Keratinocyte (primary cell): ENCODE measurements around the gene PTBP3. TPM values are rescaled to one million over a fixed set of nuclear protein-coding genes. Genes with fewer than 3 reads are reported as not detected.

Experiments
- DNase-seq: peaks from one replicate; pipeline ENCODE4 v3.0.0-alpha.2; 2011; ENCODE audit warnings: low read depth, missing footprints, low spot score
- FAIRE-seq: peaks from 2 replicates; lab custom pipeline; 2011; peaks lifted over from hg19 to GRCh38; lab: Jason Lieb, UNC
- H2AFZ ChIP-seq: 2 replicates; pipeline ENCODE4 v1.6.0; 2012; ENCODE audit warnings: low read length, control low read depth, inconsistent platforms; ENCODE audit not compliant: control insufficient read depth
- H3K27ac ChIP-seq: 2 replicates; pipeline ENCODE4 v1.5.1; 2011; ENCODE audit warnings: low read length; ENCODE audit not compliant: control insufficient read depth, insufficient read depth
- H3K27me3 ChIP-seq: 3 replicates; pipeline ENCODE4 v1.6.0; 2011; ENCODE audit warnings: low read length; ENCODE audit not compliant: control insufficient read depth, insufficient read depth; ENCODE audit errors: extremely low read depth
- H3K36me3 ChIP-seq, 2 experiments: 2 replicates in 1 of 2; 3 replicates in 1 of 2; pipeline ENCODE4 v1.5.1; 2011; ENCODE audit warnings: low read length in 2 of 2, mild to moderate bottlenecking in 1 of 2; ENCODE audit not compliant: control insufficient read depth in 2 of 2, insufficient read depth in 2 of 2; ENCODE audit errors: extremely low read depth in 1 of 2
- H3K4me1 ChIP-seq: 3 replicates; pipeline ENCODE4 v1.5.1; 2011; ENCODE audit warnings: low read length; ENCODE audit not compliant: control insufficient read depth, insufficient read depth; ENCODE audit errors: extremely low read depth
- H3K4me2 ChIP-seq: 3 replicates; pipeline ENCODE4 v1.6.0; 2011; ENCODE audit warnings: low read depth, low read length; ENCODE audit not compliant: control insufficient read depth, insufficient read depth; ENCODE audit errors: extremely low read depth
- H3K4me3 ChIP-seq, 3 experiments: fragments of 200-600 bp in 1 of 3; sonication (generic) in 1 of 3; 2 replicates in 2 of 3; 3 replicates in 1 of 3; pipeline ENCODE4 v1.5.1; 2011 to 2016; ENCODE audit warnings: low read length in 3 of 3, mild to moderate bottlenecking in 3 of 3, control low read depth in 2 of 3, inconsistent platforms in 1 of 3, low read depth in 1 of 3, mixed read lengths in 1 of 3, mixed run types in 1 of 3, moderate library complexity in 1 of 3; ENCODE audit not compliant: control insufficient read depth in 2 of 3, insufficient read depth in 2 of 3; ENCODE audit errors: extremely low read depth in 1 of 3
- H3K79me2 ChIP-seq: 2 replicates; pipeline ENCODE4 v1.6.0; 2012; ENCODE audit warnings: low read length; ENCODE audit not compliant: control insufficient read depth, insufficient read depth
- H3K9ac ChIP-seq: 3 replicates; pipeline ENCODE4 v1.6.0; 2011; ENCODE audit warnings: low read length; ENCODE audit not compliant: control insufficient read depth, insufficient read depth; ENCODE audit errors: extremely low read depth
- H3K9me1 ChIP-seq: 3 replicates; pipeline ENCODE4 v1.6.0; 2011; ENCODE audit warnings: low read length; ENCODE audit not compliant: control insufficient read depth, insufficient read depth; ENCODE audit errors: extremely low read depth
- H3K9me3 ChIP-seq: 2 replicates; pipeline ENCODE4 v1.5.1; 2012; ENCODE audit warnings: low read depth, low read length; ENCODE audit not compliant: control insufficient read depth
- H4K20me1 ChIP-seq: 3 replicates; pipeline ENCODE4 v1.6.0; 2011; ENCODE audit warnings: low read length; ENCODE audit not compliant: control insufficient read depth, insufficient read depth; ENCODE audit errors: extremely low read depth
- CTCF ChIP-seq, 3 experiments: IDR thresholded peaks in 1 of 3; conservative IDR thresholded peaks in 1 of 3; optimal IDR thresholded peaks in 1 of 3; 2 replicates in 2 of 3; 3 replicates in 1 of 3; pipeline versions ENCODE3 to v1.5.1; 2011; ENCODE audit warnings: low read length in 3 of 3, mild to moderate bottlenecking in 3 of 3, moderate library complexity in 2 of 3, control low read depth in 1 of 3, inconsistent platforms in 1 of 3; ENCODE audit not compliant: insufficient read depth in 2 of 3; ENCODE audit errors: extremely low read depth in 1 of 3
- EZH2 ChIP-seq: IDR thresholded peaks from one replicate; pipeline ENCODE4 v1.6.1; 2012; ENCODE audit warnings: inconsistent platforms, mild to moderate bottlenecking, low read length, moderate library complexity
- dilution Hi-C: fragments of 300-500 bp; cut with MboI; formaldehyde crosslinking; loops from one replicate; pipeline ENCODE4 v1.7.0; 2020; ENCODE audit warnings: low sequenced_read_pairs; ENCODE audit not compliant: extremely low pct_ligation_motif_present
- polyA plus RNA-seq, 5 experiments: library from polyadenylated mRNA; depleted of rRNA in 3 of 5; stranded (reverse) in 3 of 5; stranded (forward) in 1 of 5; unstranded in 1 of 5; fragments of >200 nt; gene quantifications; 1 replicate in 1 of 5; 2 replicates in 3 of 5; 3 replicates in 1 of 5; pipeline versions ENCODE4 v1.2.1 to v1.2.3, GENCODE V29; 2011 to 2012; ENCODE audit warnings: missing spikeins in 2 of 5, low read depth in 1 of 5, low replicate concordance in 1 of 5

Gene PTBP3
- polyA plus RNA-seq, 1 donor (not counting 4 experiments of a cell fraction or from before 2014, with no cell fraction given): 51.0 TPM

- H3K9me1 ChIP-seq: no peaks in the 10 kb centered on the region
- H3K4me1 ChIP-seq: peaks cover 14% of the 10 kb centered on the region
- H3K36me3 ChIP-seq: peaks cover 0 to 2% of the 10 kb centered on the region in 2 experiments
- TF ChIP-seq EZH2: no peak
- TF ChIP-seq CTCF (optimal IDR thresholded peaks at IDR 0.05 in 1 of 3, IDR thresholded peaks at IDR 0.05 in 1 of 3, conservative IDR thresholded peaks at IDR 0.05 in 1 of 3; ENCODE audit: extremely low read depth in 1 of 3, insufficient read depth in 2 of 3, low read length in 3 of 3): no peak
- H3K9ac ChIP-seq: no peak overlapping the region
- no peak overlapping the region for H3K4me3 ChIP-seq
- H4K20me1 ChIP-seq: no peaks in the 10 kb centered on the region
- DNase-seq (no peak), FAIRE-seq (no peak)
- no peaks in the 10 kb centered on the region for H3K27me3 ChIP-seq
- no peak overlapping the region for H3K27ac ChIP-seq
- H3K79me2 ChIP-seq: peaks cover 95% of the 10 kb centered on the region
- no peak overlapping the region for H2AFZ ChIP-seq
- H3K9me3 ChIP-seq: no peaks in the 10 kb centered on the region
- dilution Hi-C loops: no loop called here
- no peak overlapping the region for H3K4me2 ChIP-seq
Measured at GRCh38 chr9:112295174-112295573, 38.2 kb downstream of the PTBP3 start.

GRCh38 chr9:112288029-112288428, 45.4 kb downstream of the PTBP3 start:
- FAIRE-seq (no peak), DNase-seq (no peak)
- peaks cover 4 to 7% of the 10 kb centered on the region in 2 experiments for H3K36me3 ChIP-seq
- H3K9me1 ChIP-seq: peaks cover 2% of the 10 kb centered on the region
- H3K27me3 ChIP-seq: no peaks in the 10 kb centered on the region
- TF ChIP-seq CTCF (optimal IDR thresholded peaks at IDR 0.05 in 1 of 3, IDR thresholded peaks at IDR 0.05 in 1 of 3, conservative IDR thresholded peaks at IDR 0.05 in 1 of 3; ENCODE audit: extremely low read depth in 1 of 3, insufficient read depth in 2 of 3, low read length in 3 of 3) (no peak), EZH2 (no peak)
- peaks cover 3% of the 10 kb centered on the region for H3K9me3 ChIP-seq
- peaks cover 89% of the 10 kb centered on the region for H3K79me2 ChIP-seq
- no peak overlapping the region for H3K9ac ChIP-seq
- no peak overlapping the region for H3K4me2 ChIP-seq
- no peaks in the 10 kb centered on the region for H3K4me1 ChIP-seq
- H2AFZ ChIP-seq: no peak overlapping the region
- H4K20me1 ChIP-seq: peaks cover 2% of the 10 kb centered on the region
- H3K4me3 ChIP-seq: no peak overlapping the region
- dilution Hi-C loops: no loop called here
- H3K27ac ChIP-seq: no peak overlapping the region
